Activated T-cell treated with anti-CD3 and anti-CD28 coated beads, Interleukin-2, amount 50 U/mL, for 4 hours (primary cell): ENCODE measurements around the gene A1CF. TPM values are rescaled to one million over a fixed set of nuclear protein-coding genes. Genes with fewer than 3 reads are reported as not detected.
"Not testable (repeated sequence)": the region's sequence is repeated elsewhere in the genome, so short reads cannot be mapped to it uniquely, and the experiment has no call there.

Experiments
- ATAC-seq, 2 donors: fragments of 200-7000 bp; cut with Tn5 transposase; one replicate each; pipeline ENCODE4 v1.10.0; 2021
- DNase-seq: peaks from one replicate; pipeline ENCODE4 v3.0.0-alpha.2; 2020
- H3K27me3 Mint-ChIP-seq: one replicate; pipeline ENCODE4 v1.8.0; 2021; ENCODE audit warnings: low read depth, mixed read lengths
- H3K36me3 Mint-ChIP-seq: one replicate; pipeline ENCODE4 v1.8.0; 2022; ENCODE audit warnings: mixed read lengths; ENCODE audit not compliant: insufficient read depth
- H3K4me1 Mint-ChIP-seq: one replicate; pipeline ENCODE4 v1.8.0; 2021; ENCODE audit warnings: low read depth, mixed read lengths
- H3K4me3 Mint-ChIP-seq: one replicate; pipeline ENCODE4 v1.8.0; 2021; ENCODE audit warnings: mild to moderate bottlenecking, moderate library complexity, mixed read lengths
- H3K9me3 Mint-ChIP-seq: one replicate; pipeline ENCODE4 v1.8.0; 2021; ENCODE audit warnings: mixed read lengths
- total RNA-seq, 3 donors: library from RNA; stranded (reverse); gene quantifications; one replicate each; pipeline ENCODE4 v1.2.1, GENCODE V29; 2021

Gene A1CF
- total RNA-seq, 3 donors from 2014 or later: 0.08 to 0.13 (median 0.08) TPM

DNA sequence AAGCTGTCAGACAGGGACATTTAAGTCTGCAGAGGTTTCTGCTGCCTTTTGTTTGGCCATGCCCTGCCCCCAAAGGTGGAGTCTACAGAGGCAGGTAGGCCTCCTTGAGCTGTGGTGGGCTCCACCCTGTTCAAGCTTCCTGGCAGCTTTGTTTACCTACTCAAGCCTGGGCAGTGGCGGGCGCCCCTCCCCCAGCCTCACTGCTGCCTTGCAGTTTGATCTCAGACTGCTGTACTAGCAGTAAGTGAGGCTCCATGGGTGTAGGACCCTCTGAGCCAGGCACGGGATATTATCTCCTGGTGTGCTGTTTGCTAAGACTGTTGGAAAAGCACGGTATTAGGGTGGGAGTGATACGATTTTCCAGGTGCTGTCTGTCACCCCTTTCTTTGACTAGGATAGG, 97.5 kb downstream of the A1CF start:
- not testable (repeated sequence) for H3K27me3 Mint-ChIP-seq, H3K36me3 Mint-ChIP-seq, H3K4me1 Mint-ChIP-seq, DNase-seq, H3K4me3 Mint-ChIP-seq, H3K9me3 Mint-ChIP-seq, ATAC-seq

DNA sequence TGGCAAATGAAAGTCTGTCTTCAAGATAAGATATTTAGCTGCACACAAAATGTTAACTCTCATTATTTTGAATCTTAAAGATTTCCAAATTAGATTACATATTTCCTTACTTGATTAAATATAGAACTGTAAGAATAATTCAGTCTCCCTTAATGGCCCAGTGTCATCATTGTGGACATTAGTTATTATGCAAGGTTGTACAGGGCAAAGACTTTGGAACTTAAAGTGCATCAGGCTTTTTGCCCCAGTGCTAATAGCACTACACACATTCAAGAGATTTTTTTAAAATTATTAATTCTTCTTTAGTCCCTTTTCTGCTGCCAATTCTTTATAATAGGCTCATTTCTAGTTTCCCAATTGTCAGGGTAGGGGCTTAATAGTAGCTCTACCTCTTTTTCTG, 103.4 kb downstream of the A1CF start:
- not testable (repeated sequence) for H3K27me3 Mint-ChIP-seq, ATAC-seq, DNase-seq, H3K9me3 Mint-ChIP-seq, H3K36me3 Mint-ChIP-seq, H3K4me3 Mint-ChIP-seq, H3K4me1 Mint-ChIP-seq

DNA sequence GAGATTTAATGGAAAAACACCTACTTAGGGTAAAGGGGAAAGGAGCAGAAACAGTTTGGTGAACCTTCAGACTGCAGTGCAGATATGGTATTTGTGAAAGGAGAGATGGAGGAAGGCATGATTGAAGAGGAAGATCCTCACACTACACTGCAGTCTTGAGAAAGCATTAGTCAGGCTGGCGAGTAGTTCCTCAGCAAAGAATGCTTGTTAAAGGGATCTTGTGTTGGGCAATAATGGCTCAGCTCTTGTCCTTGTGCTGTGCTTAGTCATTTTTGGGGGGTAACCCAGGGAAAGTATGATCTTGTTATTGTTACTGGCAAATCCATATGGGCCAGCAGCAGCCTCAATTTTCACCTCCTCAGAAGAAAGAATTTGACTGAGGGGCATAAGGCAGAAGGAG, 105.4 kb downstream of the A1CF start:
- not testable (repeated sequence) for H3K4me3 Mint-ChIP-seq

DNA sequence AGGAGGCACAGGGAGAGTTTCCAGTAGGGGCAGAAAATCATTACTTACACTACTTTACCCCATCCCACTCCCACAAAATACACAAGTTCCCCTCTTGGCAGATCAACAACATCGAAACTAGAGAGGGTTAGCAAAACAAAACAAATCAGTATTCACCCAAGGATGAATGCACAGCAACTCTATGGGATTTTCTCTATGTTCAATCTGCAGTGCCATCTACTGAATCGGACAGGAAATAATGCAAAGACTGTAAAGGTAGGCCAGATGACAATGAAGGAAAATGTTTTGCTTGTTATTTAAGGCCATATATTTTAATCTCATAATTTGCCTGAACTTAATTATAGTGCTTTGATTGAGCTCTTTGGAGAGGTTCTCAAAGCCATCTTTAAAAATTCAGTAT, 110.6 kb downstream of the A1CF start:
- H3K4me3 Mint-ChIP-seq, H3K27me3 Mint-ChIP-seq, H3K4me1 Mint-ChIP-seq, DNase-seq, ATAC-seq, H3K36me3 Mint-ChIP-seq, H3K9me3 Mint-ChIP-seq: not testable (repeated sequence)

More for the DNA sequence above, 105.4 kb downstream of the A1CF start:
- ATAC-seq, H3K9me3 Mint-ChIP-seq, H3K36me3 Mint-ChIP-seq, H3K27me3 Mint-ChIP-seq, DNase-seq, H3K4me1 Mint-ChIP-seq: not testable (repeated sequence)

DNA sequence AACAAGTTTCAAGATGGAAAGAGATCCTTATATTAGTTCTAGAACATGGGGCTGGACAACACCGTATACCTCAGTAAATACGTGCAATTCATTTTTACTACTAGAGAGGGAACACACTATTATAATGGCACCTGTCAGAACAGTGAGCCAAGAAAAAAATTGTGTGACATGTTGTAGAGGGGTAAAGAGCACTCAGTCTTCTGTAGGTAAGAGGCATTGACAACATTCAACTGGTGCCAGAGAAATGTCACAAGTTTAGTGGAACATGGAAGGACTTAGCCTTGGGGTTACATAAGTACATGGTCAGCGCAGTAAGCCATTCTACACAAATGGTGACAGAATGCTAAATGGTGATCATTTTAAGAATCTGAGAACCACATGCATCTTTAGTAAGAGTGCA, 113.4 kb downstream of the A1CF start:
- not testable (repeated sequence) for H3K9me3 Mint-ChIP-seq, H3K36me3 Mint-ChIP-seq, H3K4me3 Mint-ChIP-seq, H3K27me3 Mint-ChIP-seq, DNase-seq, ATAC-seq, H3K4me1 Mint-ChIP-seq

DNA sequence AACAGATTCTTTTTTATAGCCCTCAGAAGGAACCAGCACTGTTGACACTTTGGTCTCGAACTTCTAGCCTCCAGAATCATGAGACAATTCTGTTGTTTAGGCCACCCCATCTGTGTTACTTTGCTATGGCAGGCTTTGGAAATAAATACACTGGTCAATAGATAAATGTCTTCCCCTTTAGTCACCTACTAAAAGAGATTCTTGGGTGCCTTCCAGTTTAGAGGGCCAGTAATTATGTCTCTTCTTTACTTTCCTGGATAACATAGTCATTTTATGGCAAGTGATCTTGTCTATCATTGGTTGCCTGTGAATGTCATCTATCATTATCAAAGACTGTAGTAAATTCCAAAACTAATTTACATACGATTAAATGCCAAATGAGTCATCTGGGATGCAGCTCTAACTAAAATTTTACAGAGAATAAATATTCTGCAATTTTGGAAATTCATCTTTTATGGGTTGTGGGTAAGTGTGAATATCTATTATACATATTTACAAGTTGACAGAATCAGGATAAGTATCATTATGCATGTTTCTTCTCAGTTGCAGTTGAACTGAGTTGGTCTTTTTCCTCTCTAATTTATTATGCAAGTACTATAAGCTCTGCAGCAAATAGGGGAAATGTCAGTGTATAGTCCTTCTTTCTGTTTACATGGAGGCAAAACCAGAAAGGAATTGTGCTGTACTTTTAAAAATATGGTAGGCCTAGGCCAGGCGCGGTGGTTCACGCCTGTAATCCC, 118.5 kb downstream of the A1CF start:
- not testable (repeated sequence) for H3K4me1 Mint-ChIP-seq, H3K27me3 Mint-ChIP-seq, ATAC-seq, H3K9me3 Mint-ChIP-seq, DNase-seq, H3K4me3 Mint-ChIP-seq, H3K36me3 Mint-ChIP-seq

Other genes starting within 250 kb of the A1CF start
- gene ASAH2B, start 145.7 kb downstream of the A1CF start, total RNA-seq: 10 to 100 TPM in 2 of 3 donors, 1 to 10 TPM in 1; 9.9 to 12.4 (median 11.0) TPM
- under 1 TPM in 1 of 3 donors, not detected in 2; 0.08 TPM for gene PRKG1, start 188.9 kb upstream of the A1CF start, total RNA-seq